T-helper 2 cell treated with Interferon-gamma antibody and Interleukin-4, amounts not matched to agents 5 μg/mL and 100 μg/mL, for 36 hours (primary cell): ENCODE measurements around the gene HEATR5B.
A peak's percentile ranks its signal among the peaks of the same experiment; 100 is the strongest.

Experiments used
- DNase-seq: peaks from one replicate; pipeline ENCODE4 v3.0.0; 2021; ENCODE audit warnings: low spot score
- H3K27ac Mint-ChIP-seq: one replicate; pipeline ENCODE4 v1.8.0; 2021; ENCODE audit warnings: mild to moderate bottlenecking, mixed read lengths
- H3K27me3 Mint-ChIP-seq: one replicate; pipeline ENCODE4 v1.8.0; 2021; ENCODE audit warnings: low read depth, mixed read lengths
- H3K36me3 Mint-ChIP-seq: one replicate; pipeline ENCODE4 v1.8.0; 2021; ENCODE audit warnings: low read depth, mixed read lengths
- H3K4me1 Mint-ChIP-seq: one replicate; pipeline ENCODE4 v1.8.0; 2021; ENCODE audit warnings: low read depth, mixed read lengths
- H3K4me3 Mint-ChIP-seq: one replicate; pipeline ENCODE4 v1.8.0; 2022; ENCODE audit warnings: mild to moderate bottlenecking, moderate library complexity, mixed read lengths
- H3K9me3 Mint-ChIP-seq: one replicate; pipeline ENCODE4 v1.8.0; 2021; ENCODE audit warnings: mixed read lengths

HEATR5B gene

DNA sequence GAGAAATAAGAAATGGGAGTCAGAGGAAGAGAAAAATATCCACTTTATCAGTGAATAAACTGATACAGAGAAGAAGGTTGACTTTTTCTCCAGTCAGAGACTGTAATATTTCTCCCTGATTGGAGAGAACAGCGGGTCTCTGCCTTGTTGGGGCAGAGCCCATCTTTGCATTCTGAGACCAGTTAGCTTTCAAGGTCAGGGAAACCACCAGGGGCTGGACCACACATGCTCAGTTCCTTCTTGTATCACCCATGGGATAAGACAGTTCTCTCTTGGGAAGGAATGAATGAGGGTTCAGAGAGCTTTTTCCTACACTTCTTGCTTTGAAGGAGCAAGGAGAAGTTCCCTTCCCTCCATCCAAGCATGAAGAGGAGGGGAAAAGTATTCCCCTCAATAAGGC, 12.4 kb upstream of the HEATR5B start:
- no peaks in the 10 kb centered on the region for H3K27me3 Mint-ChIP-seq
- H3K36me3 Mint-ChIP-seq, result peaks cover 35% of the 10 kb centered on the region
- no peak overlapping the region for H3K27ac Mint-ChIP-seq
- no peak for DNase-seq
- H3K9me3 Mint-ChIP-seq, result no peaks in the 10 kb centered on the region
- H3K4me3 Mint-ChIP-seq, result no peak overlapping the region
- peaks cover 2% of the 10 kb centered on the region for H3K4me1 Mint-ChIP-seq

DNA sequence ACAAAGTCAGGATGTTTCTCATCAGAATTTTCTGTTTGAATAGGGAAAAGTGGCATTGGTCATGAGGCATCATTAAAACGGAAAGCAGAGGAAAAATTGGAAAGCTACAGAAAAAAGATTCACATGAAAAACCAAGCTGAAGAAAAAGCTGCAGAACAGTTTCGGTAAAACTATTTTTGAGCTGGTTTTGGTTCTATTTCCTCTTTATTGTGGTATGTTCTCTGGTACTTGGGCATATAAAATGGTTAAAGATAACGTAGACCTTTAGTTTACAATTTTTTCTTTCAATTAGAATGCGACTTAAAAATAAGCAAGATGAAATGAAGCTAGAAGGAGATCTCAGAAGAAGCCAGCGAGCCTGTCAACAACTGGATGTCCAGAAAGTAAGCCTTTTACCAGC, 7.7 kb upstream of the HEATR5B start:
- Mint-ChIP-seq H3K27ac (no peak overlapping the region), H3K4me3 (no peak overlapping the region), H3K36me3 (peaks cover 25% of the 10 kb centered on the region), H3K27me3 (no peaks in the 10 kb centered on the region), H3K9me3 (no peaks in the 10 kb centered on the region), H3K4me1 (peaks cover 2% of the 10 kb centered on the region)
- DNase-seq, result no peak

DNA sequence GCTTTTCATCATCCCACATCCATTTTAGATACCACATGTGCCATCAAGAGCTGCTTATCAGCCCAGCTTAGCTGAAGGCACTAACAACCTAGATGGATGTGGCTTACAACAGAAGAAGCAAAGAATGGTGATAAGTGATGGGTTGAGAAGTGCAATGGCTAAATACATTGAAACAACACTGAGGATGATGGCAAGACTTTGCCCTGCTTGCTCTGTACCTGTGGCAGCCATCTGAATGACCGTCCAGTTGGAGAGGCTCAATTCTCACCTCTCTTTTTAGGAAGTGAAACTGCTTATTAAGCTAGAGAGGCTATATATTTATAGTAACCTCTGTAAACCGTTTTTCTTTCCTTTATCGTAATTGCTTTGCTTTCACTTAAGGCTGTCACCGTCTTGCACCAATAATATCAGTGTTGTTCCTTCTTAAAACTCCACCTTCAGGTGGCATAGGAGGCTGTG, 5.9 kb upstream of the HEATR5B start:
- Mint-ChIP-seq H3K4me1 (peaks cover 5% of the 10 kb centered on the region), H3K9me3 (no peaks in the 10 kb centered on the region), H3K27me3 (no peaks in the 10 kb centered on the region), H3K27ac (no peak overlapping the region), H3K4me3 (no peak overlapping the region), H3K36me3 (peaks cover 23% of the 10 kb centered on the region)
- no peak for DNase-seq

DNA sequence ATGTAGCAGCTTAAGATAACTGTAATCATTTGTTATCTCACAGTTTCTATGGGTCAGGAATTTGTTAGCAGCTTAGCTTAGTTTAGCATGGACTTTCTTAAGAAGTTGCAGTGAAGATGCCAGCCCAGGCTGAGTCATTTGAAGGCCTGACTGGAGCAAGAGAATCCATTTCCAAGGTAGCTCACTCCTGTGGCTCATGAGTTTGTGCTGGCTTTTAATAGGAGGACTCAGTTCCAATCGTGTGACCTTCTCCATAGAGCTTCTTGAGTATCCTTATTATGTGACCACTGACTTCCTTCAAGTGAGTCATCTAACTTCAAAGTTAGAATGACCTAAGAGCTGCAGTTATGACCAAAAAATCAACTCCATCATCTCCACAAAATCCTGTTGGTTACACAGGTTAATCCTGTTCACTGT, 1.6 kb upstream of the HEATR5B start:
- H3K4me3 Mint-ChIP-seq, result no peak overlapping the region
- H3K27ac Mint-ChIP-seq, result no peak overlapping the region
- H3K27me3 Mint-ChIP-seq, result no peaks in the 10 kb centered on the region
- H3K9me3 Mint-ChIP-seq, result no peaks in the 10 kb centered on the region
- DNase-seq, result no peak
- peaks cover 25% of the 10 kb centered on the region for H3K4me1 Mint-ChIP-seq
- peaks cover 23% of the 10 kb centered on the region for H3K36me3 Mint-ChIP-seq

DNA sequence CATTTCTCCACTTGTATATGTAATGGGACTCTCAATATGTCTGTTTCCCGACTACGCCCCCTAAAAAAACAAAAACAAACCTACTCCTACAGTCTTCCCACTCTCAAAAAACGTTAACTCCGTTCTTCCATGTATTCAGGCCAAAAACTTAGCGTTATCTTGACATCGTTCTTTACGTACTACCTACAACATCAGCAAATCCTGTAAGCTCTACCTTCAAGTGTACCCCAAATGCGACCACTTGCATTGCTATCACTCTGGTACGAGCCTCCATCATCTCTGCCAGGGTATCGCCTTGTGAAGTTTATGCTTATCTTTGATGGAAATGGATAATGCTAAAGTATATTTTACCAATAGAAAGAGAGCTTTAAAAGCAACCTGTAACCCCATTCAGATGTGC, 625 bp upstream of the HEATR5B start:
- Mint-ChIP-seq H3K27me3 (no peaks in the 10 kb centered on the region), H3K4me1 (peaks cover 35% of the 10 kb centered on the region), H3K4me3 (no peak overlapping the region), H3K9me3 (no peaks in the 10 kb centered on the region), H3K36me3 (peaks cover 30% of the 10 kb centered on the region), H3K27ac (no peak overlapping the region)
- DNase-seq, result no peak

DNA sequence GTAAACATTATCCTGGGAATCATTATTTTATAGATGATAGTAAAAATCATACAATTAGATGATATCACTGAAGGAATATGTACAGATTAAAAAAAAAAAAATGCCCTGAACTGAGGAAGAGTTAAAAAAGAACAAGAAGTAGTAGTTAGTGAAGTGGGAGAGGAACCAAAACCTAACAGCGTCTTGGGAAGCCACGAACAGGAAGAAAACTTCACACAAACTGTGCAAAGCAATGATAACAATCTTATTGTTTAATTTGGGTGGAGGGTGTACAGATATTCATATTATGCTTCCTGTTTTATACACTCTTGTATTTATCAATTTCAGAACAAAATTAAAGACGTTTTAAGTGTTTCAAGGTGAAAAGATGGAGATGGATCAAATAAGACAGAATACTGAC, 3.5 kb downstream of the HEATR5B start:
- Mint-ChIP-seq H3K27me3 (no peaks in the 10 kb centered on the region), H3K4me3 (peak overlapping the region; percentile 78), H3K4me1 (peaks cover 40% of the 10 kb centered on the region), H3K27ac (peak overlapping the region; percentile 53), H3K9me3 (no peaks in the 10 kb centered on the region), H3K36me3 (peaks cover 40% of the 10 kb centered on the region)
- DNase-seq, result no peak

DNA sequence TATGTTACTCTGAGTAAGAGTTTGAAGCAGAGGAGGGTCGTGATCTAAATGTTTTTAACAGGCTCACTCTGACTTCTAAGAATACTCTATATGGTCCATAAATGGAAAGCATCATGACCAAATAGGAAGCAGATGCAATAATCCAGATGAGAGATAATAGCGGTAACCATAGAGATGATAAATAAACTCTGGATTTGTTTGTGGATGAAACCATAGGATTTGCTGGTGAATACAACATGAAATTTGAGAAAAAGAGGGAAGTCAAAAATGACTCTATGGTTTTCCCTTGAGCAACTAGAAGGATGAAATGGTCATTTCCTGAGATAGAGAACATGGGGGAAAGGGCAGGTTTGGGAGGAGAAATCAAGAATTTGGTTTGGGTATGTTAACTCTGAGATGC, 3.9 kb downstream of the HEATR5B start:
- Mint-ChIP-seq H3K4me1 (peaks cover 40% of the 10 kb centered on the region), H3K4me3 (peak overlapping the region; percentile 78), H3K27ac (peak overlapping the region; percentile 75), H3K36me3 (peaks cover 43% of the 10 kb centered on the region), H3K27me3 (no peaks in the 10 kb centered on the region), H3K9me3 (no peaks in the 10 kb centered on the region)
- DNase-seq, result no peak

DNA sequence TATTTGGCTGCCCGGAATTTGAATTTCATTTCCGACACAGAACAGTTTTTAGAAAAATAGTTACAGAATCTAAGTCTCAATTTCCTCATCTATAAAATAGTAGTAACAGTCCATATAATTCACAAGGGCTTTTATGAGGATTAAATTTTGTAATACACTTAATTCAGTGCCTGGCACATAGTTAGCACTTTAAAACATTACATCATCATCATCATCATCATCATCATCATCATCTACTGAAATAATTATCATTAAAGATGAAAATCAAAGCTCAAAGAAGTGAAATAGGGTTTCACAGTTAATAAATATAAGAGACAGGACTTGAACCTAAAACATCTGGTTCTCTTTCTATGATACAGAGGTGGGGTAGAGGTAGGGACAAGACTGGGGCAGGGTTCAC, 13.2 kb downstream of the HEATR5B start:
- Mint-ChIP-seq H3K27me3 (no peaks in the 10 kb centered on the region), H3K4me3 (no peak overlapping the region), H3K9me3 (no peaks in the 10 kb centered on the region), H3K4me1 (peaks cover 2% of the 10 kb centered on the region), H3K36me3 (peaks cover 42% of the 10 kb centered on the region), H3K27ac (no peak overlapping the region)
- DNase-seq, result no peak

DNA sequence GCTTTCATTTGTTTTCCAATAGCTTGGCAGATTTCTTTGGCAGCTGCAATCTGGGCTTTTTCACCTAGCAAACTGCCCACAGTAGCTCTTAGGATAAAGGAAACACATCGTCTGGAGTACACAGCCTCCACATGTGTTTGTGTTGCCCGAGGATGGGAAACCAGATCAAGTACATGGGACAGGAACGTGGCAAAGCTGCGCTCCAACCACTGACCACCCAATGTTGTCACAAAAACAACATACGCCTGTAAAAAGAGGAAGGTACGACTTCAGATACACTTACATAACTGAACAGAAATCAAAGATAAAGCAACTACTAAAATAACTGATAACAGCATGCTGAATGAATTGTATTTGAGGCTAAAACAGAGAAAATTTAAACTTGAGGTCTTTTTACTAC, 15.5 kb downstream of the HEATR5B start:
- Mint-ChIP-seq H3K27me3 (no peaks in the 10 kb centered on the region), H3K27ac (no peak overlapping the region), H3K9me3 (no peaks in the 10 kb centered on the region), H3K4me1 (peaks cover 2% of the 10 kb centered on the region), H3K4me3 (no peak overlapping the region), H3K36me3 (peaks cover 37% of the 10 kb centered on the region)
- DNase-seq, result no peak

DNA sequence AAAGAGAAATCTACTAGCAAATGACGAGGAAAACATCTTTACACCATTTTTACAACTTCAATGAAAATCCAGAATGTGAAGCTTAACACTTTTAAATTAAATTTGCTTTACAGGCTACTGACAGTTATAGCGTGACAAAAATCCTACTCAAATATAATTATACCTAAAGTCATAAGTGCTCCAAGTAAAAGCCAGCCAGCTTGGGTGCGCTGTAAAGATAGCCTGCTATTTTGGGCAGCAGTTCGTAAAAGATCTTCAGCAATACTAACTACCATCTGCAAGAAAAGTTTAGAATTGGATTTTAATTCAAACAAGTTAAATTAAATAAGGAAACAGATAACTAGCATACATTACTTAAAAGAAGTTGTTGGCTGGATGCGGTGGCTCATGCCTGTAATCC, 22.4 kb downstream of the HEATR5B start:
- DNase-seq, result no peak
- H3K9me3 Mint-ChIP-seq, result no peaks in the 10 kb centered on the region
- no peak overlapping the region for H3K4me3 Mint-ChIP-seq
- H3K27me3 Mint-ChIP-seq, result no peaks in the 10 kb centered on the region
- no peak overlapping the region for H3K27ac Mint-ChIP-seq
- peaks cover 40% of the 10 kb centered on the region for H3K36me3 Mint-ChIP-seq
- H3K4me1 Mint-ChIP-seq, result peaks cover 5% of the 10 kb centered on the region

DNA sequence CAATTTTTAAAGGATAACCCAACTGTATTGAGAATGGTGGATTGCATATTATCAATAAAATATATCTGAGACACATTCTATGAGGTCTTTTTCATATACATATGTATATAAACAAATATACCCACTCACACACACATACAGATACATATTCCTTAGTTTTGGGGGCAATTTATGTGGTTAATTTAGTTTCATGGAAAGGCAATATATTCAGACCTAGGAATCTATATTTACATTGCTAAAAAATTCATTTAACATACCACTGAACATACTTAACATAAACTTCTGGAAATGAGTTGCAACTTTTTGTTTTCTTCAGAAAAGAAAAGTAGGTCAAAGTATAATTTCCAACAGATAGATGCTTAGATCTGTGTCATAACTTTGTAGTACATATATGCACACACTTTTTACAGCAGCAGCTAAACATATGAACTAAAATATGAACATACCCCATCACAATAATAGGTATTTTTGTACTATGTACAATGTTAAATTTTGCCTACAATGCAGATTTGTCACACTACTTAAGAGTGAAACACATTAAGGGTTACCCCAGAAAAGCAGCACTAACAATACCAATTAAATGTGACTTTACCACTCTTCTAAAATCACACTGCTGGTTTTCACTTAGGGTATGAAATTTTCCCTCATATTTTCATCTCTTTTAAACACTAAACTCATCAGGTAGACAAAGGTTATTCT, 23.0 kb downstream of the HEATR5B start:
- peaks cover 42% of the 10 kb centered on the region for H3K36me3 Mint-ChIP-seq

DNA sequence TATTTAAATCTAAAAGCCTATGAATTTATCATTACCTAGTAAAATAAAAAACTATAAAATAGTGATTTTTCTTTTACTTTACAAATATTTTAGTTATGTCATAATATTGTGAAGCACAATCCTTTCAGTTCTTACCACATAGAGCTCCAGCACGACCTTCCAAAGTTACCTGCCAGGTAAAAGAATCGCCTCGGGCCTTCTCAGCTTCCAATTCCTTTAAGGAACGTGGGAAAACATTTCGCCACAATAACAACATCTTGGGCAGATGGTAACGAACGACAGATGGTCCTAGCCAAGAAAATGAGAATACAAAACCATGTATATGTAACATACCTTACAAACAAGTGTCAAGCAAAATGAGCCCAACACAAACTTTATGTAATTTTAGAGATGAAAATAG, 23.7 kb downstream of the HEATR5B start:
- DNase-seq, result no peak
- no peak overlapping the region for H3K27ac Mint-ChIP-seq
- peaks cover 5% of the 10 kb centered on the region for H3K4me1 Mint-ChIP-seq
- H3K9me3 Mint-ChIP-seq, result no peaks in the 10 kb centered on the region
- H3K4me3 Mint-ChIP-seq, result no peak overlapping the region
- peaks cover 40% of the 10 kb centered on the region for H3K36me3 Mint-ChIP-seq
- no peaks in the 10 kb centered on the region for H3K27me3 Mint-ChIP-seq

More for the DNA sequence above, 23.0 kb downstream of the HEATR5B start:
- no peaks in the 10 kb centered on the region for H3K9me3 Mint-ChIP-seq
- no peak for DNase-seq
- no peak overlapping the region for H3K4me3 Mint-ChIP-seq
- peaks cover 5% of the 10 kb centered on the region for H3K4me1 Mint-ChIP-seq
- H3K27me3 Mint-ChIP-seq, result no peaks in the 10 kb centered on the region
- H3K27ac Mint-ChIP-seq, result no peak overlapping the region

DNA sequence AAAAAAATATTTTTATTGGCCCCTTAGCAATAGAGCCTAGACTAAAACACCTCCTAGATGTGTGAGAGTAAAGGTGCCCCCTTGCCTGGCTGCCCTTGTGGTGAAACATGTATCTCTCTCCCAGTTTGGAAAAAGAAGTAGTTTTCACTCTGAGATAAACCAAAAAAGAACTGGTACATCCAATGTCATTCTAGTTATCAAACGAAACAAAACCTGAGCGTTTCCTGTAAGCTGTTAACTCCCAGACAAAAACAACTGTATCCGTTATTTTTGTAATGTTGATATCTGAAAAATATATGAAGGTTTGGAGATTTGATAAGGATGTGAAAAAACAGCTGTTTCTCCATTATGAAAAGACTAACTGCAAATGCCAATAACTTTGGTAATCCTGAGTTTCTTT, 24.3 kb downstream of the HEATR5B start:
- no peaks in the 10 kb centered on the region for H3K9me3 Mint-ChIP-seq
- DNase-seq, result no peak
- H3K27me3 Mint-ChIP-seq, result no peaks in the 10 kb centered on the region
- peaks cover 5% of the 10 kb centered on the region for H3K4me1 Mint-ChIP-seq
- H3K4me3 Mint-ChIP-seq, result no peak overlapping the region
- peaks cover 39% of the 10 kb centered on the region for H3K36me3 Mint-ChIP-seq
- H3K27ac Mint-ChIP-seq, result no peak overlapping the region

DNA sequence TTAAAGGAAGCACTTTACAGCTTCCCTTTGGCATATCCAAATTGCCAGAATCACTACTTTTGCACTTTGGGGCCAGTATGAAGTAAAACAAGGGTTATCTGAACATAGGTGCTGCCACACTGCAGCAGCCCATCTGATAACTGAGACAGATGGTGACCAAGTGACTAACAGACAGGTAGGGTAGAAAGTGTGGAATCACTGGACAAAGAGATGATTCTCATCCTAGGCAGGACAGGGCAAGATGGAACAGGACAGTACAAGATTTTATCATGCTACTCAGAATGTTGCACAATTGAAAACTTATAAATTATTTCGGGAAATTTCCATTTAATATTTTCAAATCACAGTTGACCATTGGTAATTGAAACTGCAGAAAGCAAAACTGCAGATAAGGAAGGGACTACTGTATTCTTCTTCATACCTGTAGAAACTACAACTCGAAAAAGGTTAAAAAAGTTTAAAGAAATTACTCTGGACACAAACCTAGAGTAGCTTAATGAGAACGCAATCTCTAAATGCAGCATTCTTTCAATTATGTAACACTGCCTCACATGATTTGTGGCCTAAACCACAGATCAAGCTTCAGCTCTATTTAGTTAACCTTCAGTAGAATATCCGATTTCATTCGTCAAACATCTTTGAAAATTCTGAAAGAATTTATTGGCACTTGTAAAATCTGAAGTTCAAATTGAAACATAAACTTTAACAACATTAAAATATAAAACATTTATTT, 31.4 kb downstream of the HEATR5B start:
- H3K27me3 Mint-ChIP-seq, result no peaks in the 10 kb centered on the region
- H3K4me3 Mint-ChIP-seq, result no peak overlapping the region
- DNase-seq, result no peak
- H3K9me3 Mint-ChIP-seq, result no peaks in the 10 kb centered on the region
- peaks cover 5% of the 10 kb centered on the region for H3K4me1 Mint-ChIP-seq
- peaks cover 30% of the 10 kb centered on the region for H3K36me3 Mint-ChIP-seq
- H3K27ac Mint-ChIP-seq, result no peak overlapping the region
